ENCODE data around the gene ARFIP2. TPM values are rescaled to one million over a fixed set of nuclear protein-coding genes. Genes with fewer than 3 reads are reported as not detected.

The ARFIP2 gene
- total RNA-seq, 1 donor from 2014 or later, result 41.5 TPM

DNA sequence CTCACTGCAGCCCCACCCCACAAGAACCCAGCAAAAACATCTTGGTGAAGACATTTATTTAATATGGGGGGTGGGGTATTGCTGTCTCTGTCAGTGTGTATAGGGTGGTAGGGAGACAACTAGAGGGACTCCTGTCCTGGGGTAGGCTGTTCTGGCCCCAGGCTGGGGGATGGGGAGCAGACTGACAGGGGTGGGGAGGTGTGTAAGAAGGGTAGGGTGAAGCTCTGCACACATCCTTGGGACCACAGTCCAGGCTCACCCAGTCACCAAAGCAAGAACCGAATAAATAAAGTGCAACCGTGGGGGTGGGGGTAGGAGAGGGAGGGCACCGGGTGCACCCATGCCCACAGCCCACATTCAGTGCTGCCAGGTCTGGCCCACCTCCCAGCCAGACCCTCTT, 32.6 kb downstream of the ARFIP2 start:
- DNase-seq (ENCODE audit: low spot score), result peak; percentile 60

DNA sequence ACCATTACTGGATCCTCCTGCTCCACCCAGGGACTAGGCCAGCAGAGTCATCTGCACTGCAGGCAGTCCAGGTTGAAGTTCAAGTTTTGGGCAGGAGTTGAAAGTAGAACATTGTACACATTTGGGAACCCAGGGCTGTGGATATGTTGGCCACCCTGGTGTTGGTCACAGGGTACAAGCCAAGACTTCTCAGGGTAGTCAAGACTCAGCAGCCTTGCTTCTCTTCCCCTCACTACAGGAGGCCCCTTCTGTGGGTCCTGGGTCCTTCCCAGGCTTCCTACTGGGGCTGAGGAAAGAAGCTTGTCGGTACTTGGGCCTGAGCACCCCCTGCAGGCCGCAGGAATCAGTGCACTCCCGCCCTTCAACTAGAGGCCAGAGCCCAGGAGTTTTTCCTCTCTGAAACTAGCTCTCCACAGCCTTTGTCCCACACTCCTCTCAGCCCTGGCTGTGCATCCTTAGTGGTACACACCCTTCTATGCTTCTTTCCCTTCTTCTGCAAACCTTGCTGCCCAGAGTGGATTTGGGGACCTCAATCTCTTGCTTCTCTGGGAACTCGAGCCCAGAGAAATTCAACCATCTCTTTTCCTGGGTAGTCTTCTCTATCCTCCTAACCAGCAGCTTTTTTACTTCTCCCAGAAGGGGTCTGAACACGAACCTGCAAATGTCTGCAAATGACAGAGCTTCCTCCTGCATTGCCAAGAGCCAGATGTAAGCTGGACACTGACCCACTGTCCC, 37.7 kb downstream of the ARFIP2 start:
- no peak for DNase-seq (ENCODE audit: low spot score)

DNA sequence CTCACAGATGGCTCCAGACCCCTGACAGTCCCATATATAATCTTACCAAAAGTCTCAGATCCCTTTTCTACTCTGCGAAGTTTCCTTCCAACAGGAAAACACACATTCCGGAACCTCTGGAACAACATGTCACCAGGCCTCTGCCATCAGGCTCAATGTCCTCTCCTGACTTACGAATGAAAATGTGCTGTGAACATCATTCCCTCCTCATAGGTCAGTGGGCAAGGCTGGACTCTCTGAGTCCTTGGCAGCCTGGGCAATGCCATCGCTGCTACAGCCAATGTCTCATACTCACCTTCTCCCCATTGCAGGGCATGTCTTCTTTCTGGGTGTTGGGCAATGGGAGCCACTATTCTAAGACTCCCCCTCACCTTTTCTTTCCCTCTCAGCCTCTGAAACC, 38.7 kb downstream of the ARFIP2 start:
- DNase-seq (ENCODE audit: low spot score), result no peak

DNA sequence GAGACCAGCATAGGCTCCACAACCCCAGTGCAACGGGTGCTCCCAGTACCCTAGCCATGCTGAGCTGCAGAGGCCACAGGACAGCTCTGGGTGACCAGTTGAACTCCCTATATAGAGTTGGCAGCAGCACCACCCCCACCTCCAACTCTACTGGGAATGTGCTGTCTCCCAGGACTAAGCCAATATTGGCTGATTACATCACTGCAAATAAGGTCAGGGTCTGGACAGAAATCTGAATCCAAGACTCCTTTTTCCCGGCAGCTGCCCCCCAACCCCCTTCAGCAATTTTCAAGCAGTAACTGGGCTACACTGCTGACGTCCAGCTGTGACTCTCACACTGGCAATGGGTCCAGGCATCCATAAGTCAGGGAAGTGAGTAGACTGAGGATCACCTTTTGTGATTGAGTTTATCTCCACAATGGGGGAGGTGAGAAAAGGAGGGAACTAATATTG, 40.2 kb downstream of the ARFIP2 start, which contains the start of gene HPX:
Gene HPX (minus strand): TSS at position 82 of the 453 bp plus-strand sequence. CDS start 24 bp downstream, at position 58.
- DNase-seq (ENCODE audit: low spot score), result peak; percentile 11

DNA sequence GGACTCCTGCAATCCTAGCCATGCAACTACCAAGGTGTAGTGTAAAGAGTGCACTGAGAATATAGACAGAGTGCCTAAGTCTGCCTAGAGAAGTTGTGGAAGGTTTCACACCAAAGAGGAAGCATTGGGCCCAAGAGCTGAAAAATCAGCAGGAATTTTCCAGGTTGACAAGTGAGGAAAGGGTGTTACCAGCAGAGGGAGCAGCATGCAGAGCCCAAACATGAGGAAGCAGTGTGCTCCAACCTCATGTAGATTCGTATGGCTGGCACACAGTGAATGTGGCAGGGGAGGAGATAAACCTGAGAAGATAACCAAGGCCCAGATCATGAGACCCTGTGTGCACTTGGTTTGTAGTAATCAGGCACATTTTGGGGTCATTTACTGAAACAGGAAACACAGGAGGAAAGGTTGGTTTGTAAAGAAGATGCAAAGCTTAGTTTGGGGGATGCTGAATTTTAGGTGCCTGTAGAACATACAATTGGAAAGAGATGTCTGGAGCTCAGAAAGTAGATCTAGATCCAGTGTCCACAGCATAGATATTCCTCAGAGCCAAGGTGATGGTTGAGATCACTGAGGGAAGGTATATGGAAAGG, 42.1 kb downstream of the ARFIP2 start:
- peak; percentile 9 for DNase-seq (ENCODE audit: low spot score)

DNA sequence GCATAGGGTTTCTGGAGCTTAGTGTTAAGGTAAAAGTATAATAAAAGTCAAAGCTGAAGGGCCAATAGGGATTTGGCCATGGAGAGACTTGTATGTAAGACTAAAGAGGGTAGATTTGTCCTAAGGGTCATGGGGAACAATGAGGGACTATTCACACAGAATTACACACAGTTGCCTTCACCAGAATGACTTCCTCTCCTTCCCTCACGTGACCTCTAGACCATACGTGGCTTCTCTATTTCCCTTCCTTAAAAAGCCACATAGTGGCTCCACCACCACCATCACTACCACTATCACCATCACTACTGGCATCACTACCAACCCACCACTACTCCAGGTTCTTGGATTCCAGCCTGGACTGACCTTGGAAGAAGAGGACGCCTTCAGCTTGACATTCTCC, 43.1 kb downstream of the ARFIP2 start:
- DNase-seq (ENCODE audit: low spot score), result peak; percentile 26

DNA sequence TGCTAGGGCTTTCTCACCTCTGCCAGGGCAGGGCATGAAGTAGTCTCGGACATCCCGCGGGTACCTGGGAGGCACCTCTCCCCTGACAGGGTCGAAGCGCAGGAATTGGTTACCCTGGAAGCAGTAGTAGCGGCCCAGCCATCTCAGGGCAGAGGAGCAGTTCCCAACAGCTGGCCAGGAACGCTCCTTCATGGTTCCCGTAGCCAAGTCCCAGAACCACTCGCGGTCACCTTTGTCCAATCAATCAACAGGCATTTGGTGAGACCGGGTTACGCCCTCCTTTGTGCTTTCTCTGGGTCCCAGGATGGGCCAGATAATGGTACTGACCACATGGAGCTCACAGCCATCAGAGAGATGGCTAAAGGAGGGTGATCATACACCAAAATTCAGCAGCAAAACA, 43.7 kb downstream of the ARFIP2 start:
- peak; percentile 81 for DNase-seq (ENCODE audit: low spot score)

DNA sequence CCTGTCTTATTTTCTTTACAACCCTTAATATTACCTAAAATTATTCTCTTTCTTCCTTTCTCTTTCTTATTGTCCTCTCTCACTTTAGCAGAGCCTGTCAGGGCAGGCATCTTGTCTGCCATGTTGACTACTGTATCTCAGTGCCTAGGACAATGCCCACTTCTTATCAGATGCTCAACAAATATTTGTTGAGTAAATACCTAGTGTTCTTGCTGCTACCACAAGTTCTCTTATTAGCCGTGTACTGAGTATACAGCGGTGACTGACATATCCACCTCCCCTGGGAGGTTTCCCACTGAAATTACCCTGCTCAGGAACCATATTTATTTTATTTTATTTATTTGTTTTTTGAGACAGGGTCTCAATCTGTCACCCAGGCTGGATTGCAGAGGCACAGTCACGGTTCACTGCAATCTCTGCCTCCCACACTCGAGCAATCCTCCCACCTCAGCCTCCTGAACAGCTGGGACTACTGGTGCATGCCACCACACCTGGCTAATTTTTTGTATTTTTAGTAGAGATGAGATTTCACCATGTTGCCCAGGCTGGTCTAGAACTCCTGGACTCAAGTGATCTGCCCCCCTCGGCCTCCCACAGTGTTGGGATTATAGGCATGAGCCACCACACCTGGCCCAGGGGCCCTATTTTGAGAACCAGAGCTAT, 47.0 kb downstream of the ARFIP2 start:
- peak; percentile 28 for DNase-seq (ENCODE audit: low spot score)

DNA sequence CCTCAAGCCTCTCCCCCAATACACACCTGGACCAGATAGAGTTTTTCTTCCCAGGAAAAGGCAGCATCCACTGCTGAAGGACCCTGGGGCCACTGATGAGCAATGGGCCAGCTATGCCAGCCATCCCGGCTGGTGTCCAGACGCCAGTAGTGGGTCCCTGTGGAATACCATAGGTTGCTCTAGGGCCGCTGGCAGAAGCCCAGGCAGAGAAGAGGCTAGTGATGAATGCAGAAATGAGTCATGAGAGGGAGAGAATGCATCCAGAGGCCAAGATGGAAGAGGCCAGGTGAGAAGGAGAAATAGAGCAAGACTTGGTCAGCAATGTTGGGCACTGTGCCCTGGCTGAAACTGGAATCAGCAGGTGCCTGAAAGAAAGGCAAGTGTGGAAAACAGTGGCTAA, 49.3 kb downstream of the ARFIP2 start:
- peak; percentile 47 for DNase-seq (ENCODE audit: low spot score)

DNA sequence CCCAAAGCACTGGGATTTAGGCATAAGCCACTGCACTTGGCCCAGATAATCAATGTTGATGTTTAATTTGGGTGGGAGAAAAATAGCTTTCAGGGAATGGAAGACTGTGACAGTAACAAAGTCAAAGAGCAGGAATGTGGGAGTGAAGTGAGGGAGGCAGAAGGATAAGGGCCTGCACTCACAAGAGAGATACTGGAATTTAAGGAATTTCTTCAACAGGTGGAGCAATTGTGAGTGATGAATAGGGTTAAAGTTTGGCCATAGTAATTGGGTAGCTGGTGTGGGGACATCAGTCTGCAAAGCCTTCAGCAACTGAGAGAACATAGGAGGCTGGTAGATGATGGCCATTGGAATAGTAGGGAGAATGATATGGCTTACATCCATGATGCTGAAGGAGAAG, 53.6 kb downstream of the ARFIP2 start:
- no peak for DNase-seq (ENCODE audit: low spot score)

Other genes with a start within 250 kb of the ARFIP2 start
- gene FHIP1B, start 246.7 kb downstream of the ARFIP2 start, total RNA-seq, result 23.2 TPM
- gene CNGA4, start 242.2 kb downstream of the ARFIP2 start, total RNA-seq, result not detected
- not detected for gene CCKBR, start 221.5 kb downstream of the ARFIP2 start, total RNA-seq
- 56.0 TPM for gene CAVIN3, start 160.8 kb downstream of the ARFIP2 start, total RNA-seq
- 34.4 TPM for gene SMPD1, start 90.9 kb downstream of the ARFIP2 start, total RNA-seq
- 31.3 TPM for gene APBB1, start 62.2 kb downstream of the ARFIP2 start, total RNA-seq
- gene HPX, start 40.3 kb downstream of the ARFIP2 start, total RNA-seq, result 1.1 TPM
- 20.5 TPM for gene TRIM3, start 7.4 kb downstream of the ARFIP2 start, total RNA-seq
- 35.9 TPM for gene TIMM10B, start 170 bp upstream of the ARFIP2 start, total RNA-seq
- gene DNHD1, start 15.9 kb upstream of the ARFIP2 start, total RNA-seq, result 13.7 TPM
- gene RRP8, start 122.3 kb upstream of the ARFIP2 start, total RNA-seq, result 20.8 TPM
- gene ILK, start 122.4 kb upstream of the ARFIP2 start, total RNA-seq, result 141 TPM
- gene TAF10, start 130.9 kb upstream of the ARFIP2 start, total RNA-seq, result 142 TPM
- gene TPP1, start 138.1 kb upstream of the ARFIP2 start, total RNA-seq, result 133 TPM
- 23.0 TPM for gene DCHS1, start 174.5 kb upstream of the ARFIP2 start, total RNA-seq
- gene MRPL17, start 202.0 kb upstream of the ARFIP2 start, total RNA-seq, result 42.2 TPM

Measured in mesenteric fat pad (tissue), 1 donor.